Measurements from ENCODE around the gene USP49.

The USP49 gene

GRCh38 chr6:41871691-41872090 lies 23.5 kb downstream of the USP49 start:
- H3K4me3 ChIP-seq (ENCODE audit: low read depth in 1 of 2, low read length in 2 of 2), result no peak overlapping the region
- H3K27ac ChIP-seq (ENCODE audit: low read length), result no peak overlapping the region
- H3K4me2 ChIP-seq (ENCODE audit: insufficient read depth, low read length), result no peak overlapping the region
- H3K79me2 ChIP-seq (ENCODE audit: insufficient read depth, low read length), result peaks cover 14% of the 10 kb centered on the region; the same call in 1 of the 2 replicates
- ATAC-seq (ENCODE audit: insufficient read depth, low read depth) (no peak), DNase-seq (no peak)
- TF ChIP-seq CTCF (IDR thresholded peaks at IDR 0.05; ENCODE audit: borderline replicate concordance, extremely low read depth, low read length, poor library complexity, severe bottlenecking) (no peak), EZH2 (IDR thresholded peaks at IDR 0.05; ENCODE audit: borderline replicate concordance, low read depth, low read length, severe bottlenecking) (no peak)
- no peaks in the 10 kb centered on the region for H3K4me1 ChIP-seq (ENCODE audit: insufficient read depth, low read length)
- no peaks in the 10 kb centered on the region for H3K27me3 ChIP-seq (ENCODE audit: insufficient read depth, low read length, poor library complexity)
- H3K36me3 ChIP-seq (ENCODE audit: insufficient read depth, low read length), result peaks cover 28% of the 10 kb centered on the region
- no peaks in the 10 kb centered on the region for H4K20me1 ChIP-seq (ENCODE audit: insufficient read depth, low read length)
- H3K9me3 ChIP-seq (ENCODE audit: insufficient read depth, low read length, severe bottlenecking), result no peaks in the 10 kb centered on the region
- H2AFZ ChIP-seq (ENCODE audit: low read depth, low read length), result no peak overlapping the region
- H3K9ac ChIP-seq (ENCODE audit: low read depth, low read length), result no peak overlapping the region

GRCh38 chr6:41859356-41859755 lies 35.8 kb downstream of the USP49 start:
- Histone ChIP-seq H3K27me3 (ENCODE audit: insufficient read depth, low read length, poor library complexity) (no peaks in the 10 kb centered on the region), H3K4me3 (ENCODE audit: low read depth in 1 of 2, low read length in 2 of 2) (no peak overlapping the region), H3K79me2 (ENCODE audit: insufficient read depth, low read length) (peaks cover 4% of the 10 kb centered on the region; the same call in 1 of the 2 replicates), H3K4me2 (ENCODE audit: insufficient read depth, low read length) (no peak overlapping the region), H3K4me1 (ENCODE audit: insufficient read depth, low read length) (no peaks in the 10 kb centered on the region), H3K36me3 (ENCODE audit: insufficient read depth, low read length) (peaks cover 6% of the 10 kb centered on the region; the same call in 1 of the 2 replicates), H2AFZ (ENCODE audit: low read depth, low read length) (no peak overlapping the region), H3K9ac (ENCODE audit: low read depth, low read length) (no peak overlapping the region), H3K9me3 (ENCODE audit: insufficient read depth, low read length, severe bottlenecking) (no peaks in the 10 kb centered on the region), H3K27ac (ENCODE audit: low read length) (no peak overlapping the region), H4K20me1 (ENCODE audit: insufficient read depth, low read length) (no peaks in the 10 kb centered on the region)
- ATAC-seq (ENCODE audit: insufficient read depth, low read depth) (no peak), DNase-seq (no peak)
- TF ChIP-seq CTCF (IDR thresholded peaks at IDR 0.05; ENCODE audit: borderline replicate concordance, extremely low read depth, low read length, poor library complexity, severe bottlenecking) (no peak), EZH2 (IDR thresholded peaks at IDR 0.05; ENCODE audit: borderline replicate concordance, low read depth, low read length, severe bottlenecking) (no peak)

- ATAC-seq (ENCODE audit: insufficient read depth, low read depth), result no peak
Measured at GRCh38 chr6:41858703-41859102, 36.5 kb downstream of the USP49 start.

More at GRCh38 chr6:41858703-41859102, 36.5 kb downstream of the USP49 start:
- H3K4me2 ChIP-seq (ENCODE audit: insufficient read depth, low read length), result no peak overlapping the region
- no peak overlapping the region for H2AFZ ChIP-seq (ENCODE audit: low read depth, low read length)
- H3K9me3 ChIP-seq (ENCODE audit: insufficient read depth, low read length, severe bottlenecking), result no peaks in the 10 kb centered on the region
- peaks cover 4% of the 10 kb centered on the region; the same call in 1 of the 2 replicates for H3K79me2 ChIP-seq (ENCODE audit: insufficient read depth, low read length)
- no peak for TF ChIP-seq EZH2 (IDR thresholded peaks at IDR 0.05; ENCODE audit: borderline replicate concordance, low read depth, low read length, severe bottlenecking)
- TF ChIP-seq CTCF (IDR thresholded peaks at IDR 0.05; ENCODE audit: borderline replicate concordance, extremely low read depth, low read length, poor library complexity, severe bottlenecking), result no peak
- no peak overlapping the region for H3K9ac ChIP-seq (ENCODE audit: low read depth, low read length)
- H4K20me1 ChIP-seq (ENCODE audit: insufficient read depth, low read length), result no peaks in the 10 kb centered on the region
- no peaks in the 10 kb centered on the region for H3K4me1 ChIP-seq (ENCODE audit: insufficient read depth, low read length)
- H3K36me3 ChIP-seq (ENCODE audit: insufficient read depth, low read length), result peaks cover 7% of the 10 kb centered on the region; the same call in 1 of the 2 replicates
- H3K27me3 ChIP-seq (ENCODE audit: insufficient read depth, low read length, poor library complexity), result no peaks in the 10 kb centered on the region
- H3K27ac ChIP-seq (ENCODE audit: low read length), result no peak overlapping the region
- DNase-seq, result no peak
- H3K4me3 ChIP-seq (ENCODE audit: low read depth in 1 of 2, low read length in 2 of 2), result no peak overlapping the region

Data from DND-41 (cell line).